Islet of Langerhans (tissue), 1 donor: Measurements from ENCODE around the gene PIWIL1.

Source experiments
- FAIRE-seq: peaks from one replicate; lab custom pipeline; 2011; peaks lifted over from hg19 to GRCh38; lab: Jason Lieb, UNC

PIWIL1 gene

DNA sequence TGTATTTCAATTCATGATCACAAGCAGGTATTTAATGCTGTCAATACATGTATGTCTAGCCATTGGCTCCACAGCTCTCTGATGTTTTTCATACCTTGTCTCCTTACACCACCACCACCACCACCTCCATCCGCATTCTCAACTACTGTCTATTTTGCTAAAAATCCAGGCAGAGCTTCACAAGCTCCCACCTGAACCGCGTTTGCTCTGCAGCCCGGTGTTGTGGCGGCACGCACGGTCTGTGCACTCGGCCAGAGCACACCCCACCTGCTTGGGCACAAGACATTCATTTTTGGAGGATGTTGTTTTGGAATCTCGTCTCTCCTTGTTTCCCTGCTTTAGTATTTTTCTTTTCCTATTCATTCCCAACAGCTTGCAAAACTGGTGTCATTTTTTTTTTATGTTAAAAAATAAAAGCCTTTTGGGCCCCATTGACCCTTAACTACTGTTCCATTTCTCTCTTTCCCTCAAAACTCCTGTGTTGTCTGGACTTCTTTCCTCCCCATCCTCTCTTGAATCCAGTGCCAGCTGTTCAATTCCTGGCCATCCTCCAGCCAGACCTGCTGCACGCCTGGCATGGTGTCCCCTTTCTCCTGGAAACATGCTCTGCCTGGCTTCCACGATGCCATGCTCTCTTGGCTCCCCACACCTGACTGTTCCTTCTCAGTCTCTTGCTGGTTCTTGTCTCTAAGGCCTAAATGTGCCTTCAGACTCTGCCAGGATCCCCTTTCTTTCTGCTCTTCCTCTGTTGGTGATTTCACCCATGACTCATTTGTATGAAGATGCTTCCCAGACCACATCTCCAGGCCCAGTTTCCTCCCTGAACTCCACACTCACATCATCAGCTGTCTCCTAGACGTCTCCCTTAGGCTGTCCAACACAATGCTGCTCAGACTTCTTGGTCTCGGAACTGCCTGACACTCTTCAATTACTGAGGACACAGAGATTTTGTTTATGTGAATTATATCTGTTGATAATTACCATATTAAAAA, 37.9 kb downstream of the PIWIL1 start:
- FAIRE-seq, result no peak

DNA sequence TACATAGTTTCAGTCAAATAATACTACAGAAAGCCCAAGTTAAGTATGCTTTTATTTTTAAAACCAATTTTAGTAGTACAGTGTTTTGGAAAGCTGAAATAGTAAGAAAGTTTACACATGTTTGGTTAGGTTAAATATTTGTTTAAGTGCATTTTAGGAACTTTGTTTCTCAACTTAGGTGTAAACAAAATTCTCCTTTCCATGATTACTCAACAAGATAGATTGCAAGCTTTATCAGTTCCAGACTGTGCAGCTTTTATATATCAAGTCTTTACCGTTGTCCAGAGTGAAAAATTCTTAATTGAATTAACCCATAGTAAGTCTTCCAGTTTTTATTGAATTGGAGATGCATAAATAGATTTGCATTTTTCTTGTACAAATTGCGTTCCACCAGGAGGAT, 45.1 kb downstream of the PIWIL1 start:
- FAIRE-seq, result no peak

DNA sequence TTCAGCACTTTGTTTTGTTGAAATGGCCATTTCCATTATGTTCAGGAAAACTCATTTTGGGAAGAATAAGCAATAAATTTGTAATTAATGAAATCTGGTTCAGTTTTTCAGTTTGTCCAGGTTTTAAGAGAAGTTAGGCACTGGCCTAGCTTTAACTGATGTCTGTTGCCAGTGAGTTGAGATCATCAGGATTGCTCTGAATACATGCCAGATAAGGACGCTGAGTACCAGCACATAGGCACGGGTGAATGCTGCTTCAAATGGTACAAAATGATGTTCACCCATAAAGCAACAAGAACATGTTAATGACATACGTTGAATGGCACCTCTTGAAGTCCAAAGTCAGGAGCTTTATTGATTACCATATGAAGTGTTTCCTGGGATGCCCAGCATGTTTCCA, 46.5 kb downstream of the PIWIL1 start:
- FAIRE-seq, result no peak

DNA sequence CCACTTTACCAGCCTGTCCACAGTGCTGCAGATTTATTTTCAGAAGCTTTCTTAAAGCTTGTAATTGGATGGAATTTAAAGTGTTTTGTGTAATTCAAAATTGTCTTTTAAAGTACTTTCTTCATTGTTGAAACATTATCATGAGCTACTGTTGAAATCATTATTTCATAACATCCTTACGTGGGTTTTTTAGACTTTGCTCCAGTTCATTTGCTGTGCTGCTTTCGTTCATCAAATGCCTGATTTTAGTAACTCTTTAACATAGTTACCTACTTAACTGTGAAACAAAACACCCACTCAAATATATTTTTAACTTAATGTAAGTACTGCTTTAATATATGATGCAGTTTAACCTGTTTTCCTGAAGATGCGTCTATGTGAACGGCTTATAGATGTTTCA, 47.5 kb downstream of the PIWIL1 start:
- no peak for FAIRE-seq

- FAIRE-seq, result no peak
Observed at GRCh38 chr12:130391186-130391585, 53.5 kb downstream of the PIWIL1 start.

GRCh38 chr12:130394906-130395305, 57.2 kb downstream of the PIWIL1 start:
- no peak for FAIRE-seq

- no peak for FAIRE-seq
Observed at GRCh38 chr12:130396667-130397066, 59.0 kb downstream of the PIWIL1 start.

DNA sequence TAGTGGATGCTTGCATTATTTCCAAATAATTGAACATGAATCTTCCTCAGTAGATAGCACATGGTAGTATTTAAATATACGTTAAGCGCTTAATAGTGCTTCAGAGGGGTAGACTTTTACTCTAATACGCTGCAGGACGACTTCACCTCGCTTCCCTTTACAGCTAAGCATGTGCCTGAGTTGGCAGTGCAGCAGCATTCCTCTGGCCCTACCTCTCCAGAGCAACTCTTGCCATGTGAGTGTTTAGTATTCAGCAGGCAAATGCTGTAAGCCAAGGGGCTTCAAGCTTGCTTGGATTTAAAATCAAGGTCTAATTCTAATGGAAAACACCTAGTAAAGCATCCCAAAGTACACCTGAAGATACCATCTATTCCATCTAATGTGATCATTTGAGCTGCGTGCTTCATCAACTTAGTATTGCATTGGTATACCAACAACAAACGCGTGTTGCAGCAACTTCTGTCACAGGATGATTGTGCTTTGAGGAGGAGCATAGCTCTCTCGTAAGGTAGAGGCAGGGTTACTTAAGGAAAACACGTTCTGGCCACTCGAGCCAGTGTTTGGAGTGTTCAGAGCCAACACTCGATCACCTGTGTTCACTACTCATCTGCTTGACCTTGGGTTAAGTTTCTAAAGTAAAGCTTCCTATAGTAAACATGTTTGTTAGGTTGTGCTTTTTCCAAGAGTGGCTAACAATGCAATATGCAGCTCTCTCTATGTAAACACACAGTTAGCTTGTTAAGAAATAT, 60.6 kb downstream of the PIWIL1 start:
- FAIRE-seq, result no peak

DNA sequence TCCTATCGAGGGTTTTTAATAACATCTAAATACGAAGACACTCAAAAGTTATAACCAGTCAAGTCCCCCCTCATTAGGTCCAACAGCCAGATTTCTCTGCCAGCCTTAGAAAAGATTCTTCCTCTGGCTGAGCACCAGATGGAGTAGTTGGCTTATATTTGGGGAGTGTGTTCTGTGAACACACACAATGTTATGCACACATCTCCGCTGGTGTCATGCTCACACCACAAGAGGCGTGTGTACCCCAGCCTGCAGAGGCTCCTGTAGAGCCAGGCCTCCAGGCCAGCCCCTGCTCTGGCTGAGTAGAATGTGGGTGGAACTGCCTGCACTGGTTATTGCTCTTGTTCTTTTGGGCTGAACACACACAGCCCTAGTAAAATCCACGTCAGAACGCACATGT, 64.0 kb downstream of the PIWIL1 start:
- FAIRE-seq, result no peak

GRCh38 chr12:130405332-130405731, 67.6 kb downstream of the PIWIL1 start:
- no peak for FAIRE-seq

GRCh38 chr12:130412384-130412783, 74.7 kb downstream of the PIWIL1 start:
- FAIRE-seq, result no peak

DNA sequence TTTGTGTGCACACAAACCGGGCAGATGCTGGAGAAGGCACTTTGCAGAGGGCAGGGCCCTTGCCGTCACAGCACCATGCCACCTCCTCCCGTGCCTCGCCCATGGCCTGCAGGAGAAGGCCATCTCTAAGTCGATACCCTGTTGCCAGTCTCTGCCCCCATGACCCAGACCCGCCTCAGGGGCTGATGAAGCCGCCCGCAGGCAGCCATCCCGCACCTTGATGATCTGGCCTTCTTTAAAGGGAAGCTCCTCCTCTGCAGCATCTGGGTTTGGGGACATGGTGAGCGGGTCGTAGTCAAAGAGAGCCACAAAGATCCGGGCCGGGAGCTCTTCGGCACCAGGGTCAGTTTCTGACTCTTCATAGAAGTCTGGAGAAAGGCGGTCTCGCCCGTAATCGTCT, 76.2 kb downstream of the PIWIL1 start:
- no peak for FAIRE-seq

- no peak for FAIRE-seq
Observed at GRCh38 chr12:130414381-130414780, 76.7 kb downstream of the PIWIL1 start.

DNA sequence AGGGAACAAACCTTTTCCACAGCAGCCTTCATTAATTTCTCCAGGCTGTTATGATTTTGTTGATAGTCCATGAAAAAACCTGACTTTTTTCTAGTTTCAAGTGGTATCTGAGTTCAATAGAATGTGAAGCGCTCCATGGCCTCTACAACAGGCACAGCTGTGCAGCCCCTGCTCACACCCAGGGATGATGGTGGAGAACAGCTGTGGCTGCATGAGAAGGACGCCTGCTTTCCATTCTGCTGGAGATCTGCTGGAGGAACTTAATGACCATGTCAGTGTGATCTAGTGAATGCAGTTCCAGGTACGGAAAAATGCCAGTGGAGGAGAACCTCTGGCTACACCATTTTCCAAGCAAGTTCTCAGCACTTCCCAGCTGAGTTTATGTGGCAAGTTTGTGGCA, 80.6 kb downstream of the PIWIL1 start:
- no peak for FAIRE-seq

DNA sequence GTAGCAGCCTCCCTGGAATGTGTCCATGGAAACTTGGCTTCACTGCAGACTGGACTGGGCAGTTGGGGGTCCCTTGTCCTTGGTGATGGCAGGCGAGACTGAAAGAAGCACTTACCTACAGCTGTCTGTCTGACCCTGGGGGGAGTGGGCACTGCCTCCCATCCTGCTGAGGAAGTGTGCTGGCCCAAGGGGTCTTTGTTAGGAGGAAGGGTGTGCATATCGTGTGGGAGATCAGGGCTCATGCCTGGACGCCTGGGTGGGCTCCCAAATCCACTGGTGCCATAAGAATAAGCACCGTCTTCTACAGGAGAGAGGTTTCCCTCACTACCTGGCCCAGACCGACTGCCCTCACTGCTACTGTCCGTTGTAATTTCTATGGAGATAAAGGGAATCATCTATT, 81.4 kb downstream of the PIWIL1 start:
- FAIRE-seq, result no peak

DNA sequence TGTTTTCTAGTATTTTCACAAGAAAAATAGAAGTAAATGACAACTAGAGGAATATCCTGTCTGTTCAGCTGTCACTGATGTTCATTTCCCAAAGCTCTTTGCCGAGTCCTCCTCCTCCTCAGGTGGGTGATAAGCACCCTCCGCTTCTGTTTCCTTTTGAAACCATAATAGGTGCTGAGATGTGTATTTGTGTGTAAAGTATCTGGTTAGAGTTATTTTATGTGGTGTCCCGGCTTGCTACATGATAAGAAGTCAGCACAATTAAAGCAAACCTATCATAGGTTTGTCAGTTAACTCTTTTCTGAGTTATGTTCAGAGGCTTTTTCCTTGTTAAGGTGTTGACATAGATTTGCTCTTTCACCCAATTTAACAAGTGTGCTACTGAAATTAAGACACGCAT, 82.4 kb downstream of the PIWIL1 start:
- no peak for FAIRE-seq

DNA sequence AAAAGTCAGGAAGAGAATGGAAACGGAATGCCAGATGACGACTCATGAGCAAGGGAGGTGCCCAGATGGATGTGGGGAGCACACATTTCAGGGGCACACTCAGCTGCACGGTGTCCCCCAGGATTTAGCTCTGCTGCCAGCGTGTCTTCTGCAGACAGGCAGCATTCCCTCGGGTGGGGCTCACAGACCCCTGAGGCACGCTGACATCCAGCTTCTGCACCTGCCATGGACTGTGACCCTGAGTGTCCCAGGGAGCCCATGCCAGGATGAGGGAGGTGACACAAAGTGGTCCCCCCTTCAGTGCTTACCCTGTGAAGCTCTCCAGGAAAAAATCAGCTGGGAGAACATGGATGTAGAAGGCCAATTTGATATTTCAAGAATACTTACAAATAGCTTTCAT, 84.2 kb downstream of the PIWIL1 start:
- no peak for FAIRE-seq
